Measurements from ENCODE around the gene MDP1.

MDP1 gene

DNA sequence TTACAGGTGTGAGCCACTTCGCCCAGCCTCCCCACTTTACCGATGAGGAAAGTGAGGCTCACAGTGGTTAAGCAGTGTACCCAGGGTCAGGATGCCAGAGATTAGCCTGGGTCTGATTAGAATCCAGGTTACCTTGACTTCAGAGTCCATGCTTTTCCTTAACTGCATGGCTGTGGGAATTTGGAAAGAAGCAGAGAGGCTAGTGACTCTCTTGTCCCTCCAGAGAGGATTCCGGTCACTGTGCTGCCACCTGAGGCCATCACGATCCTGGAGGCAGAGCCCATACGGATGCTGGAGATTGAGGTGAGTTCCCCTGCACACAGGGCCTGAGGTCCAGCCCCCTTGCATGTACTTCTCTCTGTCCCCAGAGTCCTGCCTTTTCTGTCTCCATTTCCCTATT lies 39.3 kb downstream of the MDP1 start:
- Histone ChIP-seq H3K4me1 (ENCODE audit: control insufficient read depth in 1 of 2, insufficient read depth in 2 of 2, low read length in 2 of 2) (peaks cover 0 to 10% of the 10 kb centered on the region in 2 donors), H3K36me3 (ENCODE audit: control insufficient read depth in 1 of 2, insufficient read depth in 2 of 2, low read length in 2 of 2) (peaks cover 27 to 53% of the 10 kb centered on the region in 2 donors), H3K27me3 (ENCODE audit: low read depth, low read length) (no peaks in the 10 kb centered on the region), H3K27ac (ENCODE audit: low read length) (no peak overlapping the region), H3K4me3 (ENCODE audit: low read depth in 1 of 2, low read length in 2 of 2) (no peak overlapping the region), H3K9me3 (ENCODE audit: control insufficient read depth in 1 of 2, low read length in 2 of 2) (no peaks in the 10 kb centered on the region)

DNA sequence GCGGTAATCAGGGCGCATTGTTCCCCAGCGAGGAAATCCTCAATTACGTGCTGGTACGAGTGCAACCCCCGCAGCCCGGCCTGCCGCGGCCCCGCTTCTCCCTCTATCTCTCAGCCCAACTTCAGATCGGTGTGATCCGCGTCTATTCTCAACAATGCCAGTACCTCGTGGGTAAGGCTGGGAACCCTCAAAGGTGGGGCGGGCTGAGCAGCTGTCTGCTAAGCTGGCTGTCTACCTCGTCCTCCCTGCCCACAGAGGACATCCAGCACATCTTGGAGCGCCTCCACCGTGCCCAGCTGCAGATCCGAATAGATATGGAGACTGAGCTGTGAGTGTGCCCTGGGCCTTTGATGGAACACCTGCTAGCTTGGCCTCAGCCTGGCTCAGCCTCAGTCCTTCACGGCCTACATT lies 43.0 kb downstream of the MDP1 start:
- Histone ChIP-seq H3K36me3 (ENCODE audit: control insufficient read depth in 1 of 2, insufficient read depth in 2 of 2, low read length in 2 of 2) (peaks cover 13 to 18% of the 10 kb centered on the region in 2 donors), H3K4me3 (ENCODE audit: low read depth in 1 of 2, low read length in 2 of 2) (no peak overlapping the region), H3K27ac (ENCODE audit: low read length) (no peak overlapping the region), H3K9me3 (ENCODE audit: control insufficient read depth in 1 of 2, low read length in 2 of 2) (no peaks in the 10 kb centered on the region), H3K27me3 (ENCODE audit: low read depth, low read length) (no peaks in the 10 kb centered on the region), H3K4me1 (ENCODE audit: control insufficient read depth in 1 of 2, insufficient read depth in 2 of 2, low read length in 2 of 2) (peaks cover 0 to 7% of the 10 kb centered on the region in 2 donors)

DNA sequence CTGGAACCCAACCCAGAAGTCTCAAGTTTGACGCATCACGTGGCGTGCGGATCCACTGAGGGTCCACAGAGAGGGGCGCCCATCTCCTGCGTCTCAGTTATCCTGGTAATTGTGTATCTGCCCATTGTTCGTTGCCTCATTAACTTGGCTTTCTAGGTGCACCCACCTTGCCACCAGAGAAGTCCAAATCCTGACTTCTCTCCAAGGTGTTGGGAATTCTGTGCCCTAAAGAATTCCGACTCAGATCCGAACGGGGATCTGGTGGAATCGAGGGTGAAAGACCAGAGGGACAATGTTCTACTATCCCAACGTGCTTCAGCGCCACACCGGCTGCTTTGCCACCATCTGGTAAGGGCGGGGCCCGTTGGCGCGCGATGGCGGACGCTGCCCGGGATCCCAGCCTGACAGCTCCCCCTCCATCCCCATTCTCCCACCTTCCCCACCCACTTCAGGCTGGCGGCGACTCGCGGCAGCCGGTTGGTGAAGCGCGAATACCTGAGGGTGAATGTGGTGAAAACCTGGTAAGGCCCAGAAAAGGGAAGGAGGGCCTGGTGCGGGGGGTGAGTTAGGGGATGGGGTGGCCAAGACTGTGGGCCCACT lies 43.5 kb downstream of the MDP1 start:
- peaks cover 0 to 7% of the 10 kb centered on the region in 2 donors for H3K4me1 ChIP-seq (ENCODE audit: control insufficient read depth in 1 of 2, insufficient read depth in 2 of 2, low read length in 2 of 2)
- peaks cover 13 to 15% of the 10 kb centered on the region in 2 donors for H3K36me3 ChIP-seq (ENCODE audit: control insufficient read depth in 1 of 2, insufficient read depth in 2 of 2, low read length in 2 of 2)
- no peaks in the 10 kb centered on the region for H3K27me3 ChIP-seq (ENCODE audit: low read depth, low read length)
- H3K9me3 ChIP-seq (ENCODE audit: control insufficient read depth in 1 of 2, low read length in 2 of 2), result no peaks in the 10 kb centered on the region
- H3K27ac ChIP-seq (ENCODE audit: low read length), result no peak overlapping the region
- peak overlapping the region; percentile 23 to 60 for H3K4me3 ChIP-seq (ENCODE audit: low read depth in 1 of 2, low read length in 2 of 2)

DNA sequence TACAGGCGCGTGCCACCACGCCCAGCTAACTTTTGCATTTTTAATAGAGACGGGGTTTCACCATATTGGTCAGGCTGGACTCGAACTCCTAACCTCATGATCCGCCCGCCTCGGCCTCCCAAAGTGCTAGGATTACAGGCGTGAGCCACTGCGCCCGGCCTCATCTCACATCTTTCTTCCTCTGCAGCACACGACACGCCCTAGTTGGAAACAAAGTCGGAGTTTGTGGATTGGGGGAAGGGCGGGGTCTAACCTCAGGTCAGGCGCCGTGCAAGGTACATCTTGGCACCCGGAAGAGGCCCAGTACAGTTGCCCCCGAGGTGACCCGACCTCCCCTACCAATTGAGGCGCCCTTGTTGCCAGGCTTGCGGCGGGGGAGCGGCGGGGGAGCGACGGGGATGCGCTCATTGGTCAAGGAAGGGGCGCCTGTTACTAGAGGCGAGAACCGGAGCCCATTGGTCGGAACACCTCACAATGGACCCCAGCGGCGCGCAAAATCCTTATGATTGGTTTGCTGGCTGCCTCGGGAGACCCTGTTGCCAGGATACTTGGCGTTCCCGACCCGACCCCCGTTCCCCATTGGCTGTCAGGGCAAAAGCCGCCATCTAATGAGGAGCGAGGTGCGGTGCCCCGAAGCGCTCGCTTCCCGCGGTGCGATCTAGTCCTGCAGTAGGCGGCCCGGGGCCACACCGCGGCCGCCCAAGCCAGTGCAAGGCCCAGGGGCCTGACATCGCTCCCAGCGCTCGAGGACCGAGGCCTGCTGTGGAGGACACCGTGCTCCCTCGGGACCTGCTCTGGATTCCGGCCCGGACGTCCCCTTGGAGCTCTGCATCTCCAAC lies 44.2 kb downstream of the MDP1 start, which contains the start of gene REC8:
Gene REC8 (plus strand): TSS at position 659 of the 839 bp plus-strand sequence. CDS start 473 bp downstream, outside the sequence.
- no peaks in the 10 kb centered on the region for H3K9me3 ChIP-seq (ENCODE audit: control insufficient read depth in 1 of 2, low read length in 2 of 2)
- H3K4me1 ChIP-seq (ENCODE audit: control insufficient read depth in 1 of 2, insufficient read depth in 2 of 2, low read length in 2 of 2), result peaks cover 0 to 7% of the 10 kb centered on the region in 2 donors
- H3K27ac ChIP-seq (ENCODE audit: low read length), result no peak within 1 kb of the TSS
- no peaks in the 10 kb centered on the region for H3K27me3 ChIP-seq (ENCODE audit: low read depth, low read length)
- peaks cover 13 to 14% of the 10 kb centered on the region in 2 donors for H3K36me3 ChIP-seq (ENCODE audit: control insufficient read depth in 1 of 2, insufficient read depth in 2 of 2, low read length in 2 of 2)
- H3K4me3 ChIP-seq (ENCODE audit: low read depth in 1 of 2, low read length in 2 of 2), result peak within 1 kb of the TSS; percentile 23 to 60

DNA sequence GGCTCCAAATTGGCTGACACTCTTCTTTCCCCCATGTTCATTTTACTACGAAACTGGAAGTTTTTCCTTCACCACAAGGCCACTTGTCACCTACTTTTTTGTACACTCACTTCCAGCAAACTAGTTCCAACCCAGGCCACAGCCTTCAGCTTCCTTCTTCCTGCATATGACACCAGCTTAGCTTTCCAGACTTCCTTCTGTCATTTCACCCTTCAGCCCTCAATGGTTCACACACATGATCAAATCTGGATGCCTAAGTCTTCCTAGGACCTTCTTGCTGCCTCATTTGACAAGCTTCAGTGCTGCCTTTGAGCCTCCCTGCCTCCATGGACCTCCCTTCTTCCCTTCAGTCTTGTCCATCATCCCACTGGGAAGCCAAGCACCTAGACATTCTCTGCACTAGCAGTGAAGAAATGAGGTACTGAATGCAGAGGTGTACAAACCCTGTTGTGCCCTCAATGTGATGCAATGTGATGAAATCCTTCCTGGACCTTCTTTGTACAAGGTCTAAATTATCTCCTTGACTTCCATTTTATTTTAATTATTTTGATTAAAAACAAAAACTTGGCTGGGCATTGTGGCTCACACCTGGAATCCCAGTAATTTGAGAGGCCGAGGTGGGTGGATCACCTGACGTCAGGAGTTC lies 48.3 kb downstream of the MDP1 start:
- H3K36me3 ChIP-seq (ENCODE audit: control insufficient read depth in 1 of 2, insufficient read depth in 2 of 2, low read length in 2 of 2), result peaks cover 45 to 47% of the 10 kb centered on the region in 2 donors

DNA sequence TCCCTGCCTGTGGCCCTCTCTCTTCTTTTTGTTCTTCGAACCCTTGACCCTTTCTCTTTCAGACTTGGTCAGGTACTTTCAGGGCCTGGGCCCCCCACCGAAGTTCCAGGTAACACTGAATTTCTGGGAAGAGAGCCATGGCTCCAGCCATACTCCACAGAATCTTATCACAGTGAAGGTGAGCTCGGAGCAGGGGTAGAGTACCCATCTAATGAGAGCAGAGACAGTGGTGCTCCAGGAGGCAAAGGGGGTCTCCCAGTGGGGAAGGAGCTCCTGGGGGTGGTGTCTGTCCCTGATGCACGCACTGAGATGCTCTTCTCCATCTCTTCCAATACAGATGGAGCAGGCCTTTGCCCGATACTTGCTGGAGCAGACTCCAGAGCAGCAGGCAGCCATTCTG lies 50.1 kb downstream of the MDP1 start:
- Histone ChIP-seq H3K9me3 (ENCODE audit: control insufficient read depth in 1 of 2, low read length in 2 of 2) (no peaks in the 10 kb centered on the region), H3K36me3 (ENCODE audit: control insufficient read depth in 1 of 2, insufficient read depth in 2 of 2, low read length in 2 of 2) (peaks cover 46 to 47% of the 10 kb centered on the region in 2 donors), H3K4me1 (ENCODE audit: control insufficient read depth in 1 of 2, insufficient read depth in 2 of 2, low read length in 2 of 2) (peaks cover 17 to 19% of the 10 kb centered on the region in 2 donors), H3K4me3 (ENCODE audit: low read depth in 1 of 2, low read length in 2 of 2) (no peak overlapping the region), H3K27me3 (ENCODE audit: low read depth, low read length) (no peaks in the 10 kb centered on the region), H3K27ac (ENCODE audit: low read length) (no peak overlapping the region)

More for the DNA sequence above, 48.3 kb downstream of the MDP1 start:
- peaks cover 8 to 16% of the 10 kb centered on the region in 2 donors for H3K4me1 ChIP-seq (ENCODE audit: control insufficient read depth in 1 of 2, insufficient read depth in 2 of 2, low read length in 2 of 2)
- no peaks in the 10 kb centered on the region for H3K9me3 ChIP-seq (ENCODE audit: control insufficient read depth in 1 of 2, low read length in 2 of 2)
- no peaks in the 10 kb centered on the region for H3K27me3 ChIP-seq (ENCODE audit: low read depth, low read length)
- H3K4me3 ChIP-seq (ENCODE audit: low read depth in 1 of 2, low read length in 2 of 2), result no peak overlapping the region
- no peak overlapping the region for H3K27ac ChIP-seq (ENCODE audit: low read length)

DNA sequence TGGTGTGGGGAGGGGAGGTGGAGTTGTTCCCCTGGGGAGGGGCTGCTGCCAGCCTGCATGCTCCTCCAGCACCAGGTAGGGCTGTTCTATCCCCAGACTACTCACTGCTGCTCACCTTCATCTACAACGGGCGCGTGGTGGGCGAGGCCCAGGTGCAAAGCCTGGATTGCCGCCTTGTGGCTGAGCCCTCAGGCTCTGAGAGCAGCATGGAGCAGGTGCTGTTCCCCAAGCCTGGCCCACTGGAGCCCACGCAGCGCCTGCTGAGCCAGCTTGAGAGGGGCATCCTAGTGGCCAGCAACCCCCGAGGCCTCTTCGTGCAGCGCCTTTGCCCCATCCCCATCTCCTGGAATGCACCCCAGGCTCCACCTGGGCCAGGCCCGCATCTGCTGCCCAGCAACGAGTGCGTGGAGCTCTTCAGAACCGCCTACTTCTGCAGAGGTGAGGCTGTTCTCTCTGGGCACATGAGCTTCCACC lies 51.3 kb downstream of the MDP1 start:
- Histone ChIP-seq H3K27ac (ENCODE audit: low read length) (no peak overlapping the region), H3K4me3 (ENCODE audit: low read depth in 1 of 2, low read length in 2 of 2) (no peak overlapping the region), H3K9me3 (ENCODE audit: control insufficient read depth in 1 of 2, low read length in 2 of 2) (no peaks in the 10 kb centered on the region), H3K36me3 (ENCODE audit: control insufficient read depth in 1 of 2, insufficient read depth in 2 of 2, low read length in 2 of 2) (peaks cover 57% of the 10 kb centered on the region in 2 donors), H3K27me3 (ENCODE audit: low read depth, low read length) (no peaks in the 10 kb centered on the region), H3K4me1 (ENCODE audit: control insufficient read depth in 1 of 2, insufficient read depth in 2 of 2, low read length in 2 of 2) (peaks cover 22 to 24% of the 10 kb centered on the region in 2 donors)
